ENCODE data around the gene YRDC. TPM values are rescaled to one million over a fixed set of nuclear protein-coding genes. Genes with fewer than 3 reads are reported as not detected.

YRDC gene, protein sequence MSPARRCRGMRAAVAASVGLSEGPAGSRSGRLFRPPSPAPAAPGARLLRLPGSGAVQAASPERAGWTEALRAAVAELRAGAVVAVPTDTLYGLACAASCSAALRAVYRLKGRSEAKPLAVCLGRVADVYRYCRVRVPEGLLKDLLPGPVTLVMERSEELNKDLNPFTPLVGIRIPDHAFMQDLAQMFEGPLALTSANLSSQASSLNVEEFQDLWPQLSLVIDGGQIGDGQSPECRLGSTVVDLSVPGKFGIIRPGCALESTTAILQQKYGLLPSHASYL
- 20.1 to 24.6 TPM (median 22.7 TPM) in 3 replicates for total RNA-seq (2021)
- percentile 95 among the genes with signal in this experiment for Bru-seq, nascent RNA
- long read RNA-seq, experiment 1, transcript YRDC-201 (5 exons, 1,826 nt): major isoform, 139 of 148 reads
- long read RNA-seq, experiment 1, partial matches to known transcripts: 8 of 148 reads
- long read RNA-seq, experiment 1, other reads (novel, unspliced or antisense): 1 of 148 reads
- long read RNA-seq, experiment 2, transcript YRDC-201 (5 exons, 1,826 nt): major isoform, 31 of 47 reads
- long read RNA-seq, experiment 2, partial matches to known transcripts: 12 of 47 reads
- long read RNA-seq, experiment 2, other reads (novel, unspliced or antisense): 4 of 47 reads
- long read RNA-seq, experiment 3, partial matches to known transcripts: 4 of 8 reads
- long read RNA-seq, experiment 3, other reads (novel, unspliced or antisense): 4 of 8 reads

DNA sequence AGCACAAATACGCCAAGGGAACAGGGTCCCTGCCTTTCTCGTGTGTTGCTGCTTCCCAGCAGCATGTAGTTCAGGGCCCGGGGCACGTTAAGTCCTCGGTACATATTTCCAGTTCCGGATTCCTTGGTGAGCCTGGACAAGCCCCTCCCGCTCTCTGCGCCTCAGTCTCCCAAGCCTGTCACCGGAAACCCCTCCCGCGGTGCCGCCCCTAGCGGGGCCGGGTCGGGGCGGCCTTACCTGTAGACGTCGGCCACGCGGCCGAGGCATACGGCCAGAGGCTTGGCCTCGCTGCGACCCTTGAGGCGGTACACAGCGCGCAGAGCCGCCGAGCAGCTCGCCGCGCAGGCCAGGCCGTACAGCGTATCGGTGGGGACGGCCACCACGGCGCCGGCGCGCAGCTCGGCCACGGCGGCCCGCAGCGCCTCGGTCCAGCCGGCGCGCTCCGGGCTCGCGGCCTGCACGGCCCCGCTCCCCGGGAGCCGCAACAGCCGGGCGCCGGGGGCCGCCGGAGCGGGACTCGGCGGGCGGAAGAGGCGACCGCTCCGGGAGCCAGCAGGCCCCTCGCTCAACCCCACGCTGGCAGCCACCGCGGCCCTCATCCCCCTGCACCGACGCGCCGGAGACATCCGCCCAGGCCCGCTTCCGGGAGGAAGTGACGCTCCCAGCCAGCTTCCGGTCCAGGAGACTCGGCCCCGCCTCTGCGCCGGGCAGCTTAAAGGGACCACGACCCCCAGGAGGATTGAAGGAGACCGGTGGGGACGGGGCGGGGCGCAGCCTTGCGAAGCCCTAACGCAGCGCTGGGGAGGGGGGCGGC, at the start of gene YRDC, which contains the start of gene C1orf122:
TSS of gene YRDC (minus strand) at position 654 of the 814 bp plus-strand sequence. CDS start at position 626, 28 bp downstream.
TSS of gene C1orf122 (plus strand) at position 236 of the 814 bp plus-strand sequence. CDS start 615 bp downstream, outside the sequence.
- ATAC-seq: peak; percentile 82
- Mint-ChIP-seq H3K27ac (peak within 1 kb of the TSS; percentile 78), H3K4me3 (peak within 1 kb of the TSS; percentile 88), H3K9me3 (no peaks in the 10 kb centered on the region), H3K36me3 (peaks cover 34% of the 10 kb centered on the region), H3K4me1 (peaks cover 11% of the 10 kb centered on the region; the same call in 1 of the 2 replicates), H3K27me3 (ENCODE audit: low read depth) (no peaks in the 10 kb centered on the region)
- DNase-seq (ENCODE audit: low spot score): peak; percentile 95
- CTCF ChIA-PET: interaction anchor here (0.6 to 2.9 kb wide), 11 partner anchors 13 to 222 kb away, joined by 3 to 34 read pairs (median 4); partner anchors contain the start of genes EPHA10 and MTF1
- POLR2A ChIA-PET: interaction anchor here (0.5 to 2.4 kb wide), 9 partner anchors 13 to 1607 kb away, joined by 3 to 16 read pairs (median 4); partner anchors contain the start of genes CDCA8, MANEAL and MTF1
- TF ChIP-seq ZNF263 (CRISPR knock-in tag; IDR thresholded peaks at IDR 0.05; ENCODE audit: low read depth) (no peak), ZNF423 (CRISPR knock-in tag; IDR thresholded peaks at IDR 0.05) (no peak), GABPB1 (CRISPR knock-in tag; IDR thresholded peaks at IDR 0.05) (0 out of 2 replicates have a peak, but pooled peaks have one; percentile 23), TEAD1 (CRISPR knock-in tag; IDR thresholded peaks at IDR 0.05) (peak; percentile 45; the same call in 1 of the 2 replicates), ZNF416 (CRISPR knock-in tag; IDR thresholded peaks at IDR 0.05) (no peak), ZNF281 (CRISPR knock-in tag; IDR thresholded peaks at IDR 0.05) (no peak), HMGA2 (CRISPR knock-in tag; IDR thresholded peaks at IDR 0.05) (no peak), ZNF671 (CRISPR knock-in tag; IDR thresholded peaks at IDR 0.05) (peak; percentile 29; the same call in 1 of the 2 replicates), RORB (CRISPR knock-in tag; IDR thresholded peaks at IDR 0.05) (no peak), SMAD4 (CRISPR knock-in tag; IDR thresholded peaks at IDR 0.05) (no peak), IRF2 (CRISPR knock-in tag; IDR thresholded peaks at IDR 0.05; ENCODE audit: borderline replicate concordance, low read depth) (no peak), KAT7 (CRISPR knock-in tag; IDR thresholded peaks at IDR 0.05; ENCODE audit: borderline replicate concordance) (0 out of 2 replicates have a peak, but pooled peaks have one; percentile 60), NR3C1 (CRISPR knock-in tag; conservative IDR thresholded peaks at IDR 0.05; ENCODE audit: low read depth) (0 out of 2 replicates have a peak, but pooled peaks have one; percentile 62), ATF2 (CRISPR knock-in tag; IDR thresholded peaks at IDR 0.05; ENCODE audit: borderline replicate concordance, low read depth) (no peak), ZNF138 (CRISPR knock-in tag; conservative IDR thresholded peaks at IDR 0.05) (no peak), ZNF396 (CRISPR knock-in tag; IDR thresholded peaks at IDR 0.05; ENCODE audit: borderline replicate concordance) (no peak), GTF2I (CRISPR knock-in tag; conservative IDR thresholded peaks at IDR 0.05) (no peak), JUN (CRISPR knock-in tag; IDR thresholded peaks at IDR 0.05) (peak; percentile 87), CREM (CRISPR knock-in tag; IDR thresholded peaks at IDR 0.05) (peak; percentile 90), NR2C2 (CRISPR knock-in tag; IDR thresholded peaks at IDR 0.05) (no peak), E2F5 (CRISPR knock-in tag; IDR thresholded peaks at IDR 0.05) (peak; percentile 38; the same call in 1 of the 2 replicates)
- TF ChIP-seq, protein P1, sequence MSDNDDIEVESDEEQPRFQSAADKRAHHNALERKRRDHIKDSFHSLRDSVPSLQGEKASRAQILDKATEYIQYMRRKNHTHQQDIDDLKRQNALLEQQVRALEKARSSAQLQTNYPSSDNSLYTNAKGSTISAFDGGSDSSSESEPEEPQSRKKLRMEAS (CRISPR knock-in tag; IDR thresholded peaks at IDR 0.05): peak; percentile 74; the same call in 1 of the 2 replicates
- TF ChIP-seq, protein P2, sequence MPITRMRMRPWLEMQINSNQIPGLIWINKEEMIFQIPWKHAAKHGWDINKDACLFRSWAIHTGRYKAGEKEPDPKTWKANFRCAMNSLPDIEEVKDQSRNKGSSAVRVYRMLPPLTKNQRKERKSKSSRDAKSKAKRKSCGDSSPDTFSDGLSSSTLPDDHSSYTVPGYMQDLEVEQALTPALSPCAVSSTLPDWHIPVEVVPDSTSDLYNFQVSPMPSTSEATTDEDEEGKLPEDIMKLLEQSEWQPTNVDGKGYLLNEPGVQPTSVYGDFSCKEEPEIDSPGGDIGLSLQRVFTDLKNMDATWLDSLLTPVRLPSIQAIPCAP (CRISPR knock-in tag; IDR thresholded peaks at IDR 0.05): no peak
- TF ChIP-seq, protein P3, sequence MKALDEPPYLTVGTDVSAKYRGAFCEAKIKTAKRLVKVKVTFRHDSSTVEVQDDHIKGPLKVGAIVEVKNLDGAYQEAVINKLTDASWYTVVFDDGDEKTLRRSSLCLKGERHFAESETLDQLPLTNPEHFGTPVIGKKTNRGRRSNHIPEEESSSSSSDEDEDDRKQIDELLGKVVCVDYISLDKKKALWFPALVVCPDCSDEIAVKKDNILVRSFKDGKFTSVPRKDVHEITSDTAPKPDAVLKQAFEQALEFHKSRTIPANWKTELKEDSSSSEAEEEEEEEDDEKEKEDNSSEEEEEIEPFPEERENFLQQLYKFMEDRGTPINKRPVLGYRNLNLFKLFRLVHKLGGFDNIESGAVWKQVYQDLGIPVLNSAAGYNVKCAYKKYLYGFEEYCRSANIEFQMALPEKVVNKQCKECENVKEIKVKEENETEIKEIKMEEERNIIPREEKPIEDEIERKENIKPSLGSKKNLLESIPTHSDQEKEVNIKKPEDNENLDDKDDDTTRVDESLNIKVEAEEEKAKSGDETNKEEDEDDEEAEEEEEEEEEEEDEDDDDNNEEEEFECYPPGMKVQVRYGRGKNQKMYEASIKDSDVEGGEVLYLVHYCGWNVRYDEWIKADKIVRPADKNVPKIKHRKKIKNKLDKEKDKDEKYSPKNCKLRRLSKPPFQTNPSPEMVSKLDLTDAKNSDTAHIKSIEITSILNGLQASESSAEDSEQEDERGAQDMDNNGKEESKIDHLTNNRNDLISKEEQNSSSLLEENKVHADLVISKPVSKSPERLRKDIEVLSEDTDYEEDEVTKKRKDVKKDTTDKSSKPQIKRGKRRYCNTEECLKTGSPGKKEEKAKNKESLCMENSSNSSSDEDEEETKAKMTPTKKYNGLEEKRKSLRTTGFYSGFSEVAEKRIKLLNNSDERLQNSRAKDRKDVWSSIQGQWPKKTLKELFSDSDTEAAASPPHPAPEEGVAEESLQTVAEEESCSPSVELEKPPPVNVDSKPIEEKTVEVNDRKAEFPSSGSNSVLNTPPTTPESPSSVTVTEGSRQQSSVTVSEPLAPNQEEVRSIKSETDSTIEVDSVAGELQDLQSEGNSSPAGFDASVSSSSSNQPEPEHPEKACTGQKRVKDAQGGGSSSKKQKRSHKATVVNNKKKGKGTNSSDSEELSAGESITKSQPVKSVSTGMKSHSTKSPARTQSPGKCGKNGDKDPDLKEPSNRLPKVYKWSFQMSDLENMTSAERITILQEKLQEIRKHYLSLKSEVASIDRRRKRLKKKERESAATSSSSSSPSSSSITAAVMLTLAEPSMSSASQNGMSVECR (CRISPR knock-in tag; IDR thresholded peaks at IDR 0.05; ENCODE audit: borderline replicate concordance): no peak; the same call in 1 of the 2 replicates
